ENCODE measurements around the gene ADCY1. TPM values are rescaled to one million over a fixed set of nuclear protein-coding genes. Genes with fewer than 3 reads are reported as not detected.
"Not testable (repeated sequence)": the region's sequence is repeated elsewhere in the genome, so short reads cannot be mapped to it uniquely, and the experiment has no call there.

The ADCY1 gene
- total RNA-seq, 1 experiment from 2014 or later: 2.3 TPM

DNA sequence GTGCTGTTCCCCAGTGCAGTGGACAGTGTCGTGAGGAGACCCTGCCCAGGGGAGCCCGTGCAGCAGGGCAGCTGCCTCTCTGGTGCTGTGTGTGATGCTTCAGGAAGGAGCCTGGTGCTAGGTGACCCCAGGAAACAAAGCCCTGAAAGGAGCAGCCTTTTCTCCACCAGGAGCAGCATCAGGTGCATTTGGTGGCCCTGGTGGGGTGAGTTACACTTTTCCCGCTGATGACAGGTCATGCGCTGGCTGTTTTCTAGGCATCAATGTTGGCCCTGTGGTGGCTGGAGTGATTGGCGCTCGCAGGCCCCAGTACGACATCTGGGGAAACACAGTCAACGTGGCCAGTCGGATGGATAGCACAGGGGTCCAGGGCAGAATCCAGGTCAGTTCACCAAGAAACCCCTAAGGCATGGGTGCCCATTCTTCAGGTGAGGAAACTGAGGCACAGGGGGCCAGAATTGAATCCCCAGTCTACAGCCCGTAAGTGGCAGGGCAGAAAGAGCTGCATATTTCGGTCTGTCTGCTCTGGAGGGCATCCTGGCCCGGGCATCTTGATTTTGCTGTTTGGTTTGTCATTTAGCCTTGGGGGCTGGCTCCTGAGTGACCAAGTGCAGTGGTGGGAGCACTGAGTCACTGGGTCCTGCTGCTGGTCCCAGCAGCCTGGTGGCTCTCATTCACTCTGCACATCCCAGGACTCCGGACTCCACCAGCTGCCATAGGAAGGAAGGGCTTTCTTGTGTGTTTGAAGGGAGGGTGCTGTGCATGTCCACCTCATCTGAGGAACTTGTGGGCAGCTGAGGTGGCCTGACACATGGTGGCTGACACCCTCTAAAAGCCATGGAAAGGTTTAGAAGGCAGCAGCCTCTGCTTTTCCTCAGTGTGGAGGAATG is 136.3 kb downstream of the ADCY1 start:
- DNase-seq (ENCODE audit: low spot score): no peak

DNA sequence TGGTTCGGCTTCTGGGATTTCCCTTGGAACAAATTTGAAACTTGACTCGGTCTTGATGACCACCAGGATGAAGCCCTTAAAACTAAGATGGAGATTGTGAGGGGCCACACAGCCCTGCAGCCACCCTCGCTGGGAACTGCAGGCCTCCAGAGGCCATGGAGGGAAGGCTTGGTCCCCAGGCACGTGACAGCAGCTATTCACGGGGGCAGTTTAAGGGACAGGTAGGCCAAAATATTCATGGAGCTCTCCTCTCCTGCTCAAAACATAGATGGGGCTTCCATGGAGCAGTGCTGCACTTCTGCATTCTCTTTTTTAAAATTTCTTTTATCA is 137.0 kb downstream of the ADCY1 start:
- DNase-seq (ENCODE audit: low spot score): no peak

DNA sequence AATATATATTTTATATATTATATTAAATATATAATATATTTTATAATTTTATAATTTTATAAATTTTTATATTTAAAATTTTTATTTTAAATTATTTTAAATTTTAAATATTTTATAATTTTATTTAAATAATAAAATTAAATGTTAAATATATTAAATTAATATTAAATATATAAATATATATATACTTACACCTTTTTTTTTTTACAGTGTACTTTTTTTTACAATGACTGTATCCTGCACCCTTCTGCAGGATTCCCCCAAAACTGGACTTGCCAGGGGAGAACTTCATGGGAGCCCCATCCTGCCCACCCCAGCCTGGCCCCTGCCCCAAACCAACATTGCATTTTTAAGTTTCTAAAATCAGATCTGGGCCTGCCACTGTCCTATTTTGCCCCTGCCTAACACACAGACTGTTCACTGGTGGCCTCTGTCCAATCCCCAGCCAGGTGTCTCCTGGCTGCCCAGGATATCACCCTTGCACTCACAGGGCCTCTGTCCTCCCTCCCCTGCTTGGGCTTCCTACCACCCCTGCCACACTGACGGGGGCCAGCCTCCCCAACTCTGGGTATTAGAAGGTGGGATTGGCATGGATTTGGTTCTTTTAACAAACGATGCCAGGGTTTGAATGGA is 138.0 kb downstream of the ADCY1 start:
- no peak for DNase-seq (ENCODE audit: low spot score)

DNA sequence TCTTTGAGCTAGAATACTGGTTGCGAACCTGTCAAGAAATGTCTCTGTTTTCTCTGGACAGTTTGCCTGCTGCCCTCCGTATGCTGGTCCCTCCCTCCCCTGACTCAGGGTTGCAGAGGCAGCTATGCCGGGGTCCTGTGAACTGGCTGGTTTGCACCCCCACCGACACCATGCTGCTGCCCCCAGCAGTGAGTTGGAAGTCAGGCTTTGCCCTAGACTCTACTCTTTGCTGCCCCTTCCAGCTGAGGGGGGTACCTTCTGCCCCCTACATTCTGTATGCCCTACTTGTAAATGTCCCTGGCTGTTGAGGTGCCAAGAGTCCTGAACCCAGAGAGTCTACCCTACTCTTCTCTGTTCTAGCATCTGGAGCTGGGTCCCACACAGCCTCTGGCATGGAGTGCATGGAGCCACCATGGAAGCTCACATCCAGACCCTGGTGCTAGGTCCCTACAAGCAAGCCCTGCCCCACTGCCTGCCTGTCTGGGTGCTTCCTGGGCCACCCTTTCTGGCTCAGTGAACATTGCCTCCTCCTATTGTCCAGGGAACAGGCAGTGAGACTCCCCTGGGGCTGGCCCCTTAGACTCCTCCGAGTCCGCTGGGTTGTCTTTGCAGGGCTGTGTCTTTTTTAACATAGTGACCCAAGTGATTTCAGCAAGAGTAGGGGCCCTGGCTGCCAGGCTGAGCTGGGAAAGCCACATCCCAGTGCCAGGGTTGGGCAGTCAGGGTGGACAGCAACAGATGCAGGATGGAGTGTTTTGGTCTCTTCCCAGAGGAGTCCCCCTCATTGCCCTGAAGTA is 138.9 kb downstream of the ADCY1 start:
- no peak for DNase-seq (ENCODE audit: low spot score)

- peak; percentile 14 for DNase-seq (ENCODE audit: low spot score)
Observed at GRCh38 chr7:45713669-45714520, 139.7 kb downstream of the ADCY1 start.

- no peak for DNase-seq (ENCODE audit: low spot score)
Observed at GRCh38 chr7:45714521-45714820, 140.3 kb downstream of the ADCY1 start.

DNA sequence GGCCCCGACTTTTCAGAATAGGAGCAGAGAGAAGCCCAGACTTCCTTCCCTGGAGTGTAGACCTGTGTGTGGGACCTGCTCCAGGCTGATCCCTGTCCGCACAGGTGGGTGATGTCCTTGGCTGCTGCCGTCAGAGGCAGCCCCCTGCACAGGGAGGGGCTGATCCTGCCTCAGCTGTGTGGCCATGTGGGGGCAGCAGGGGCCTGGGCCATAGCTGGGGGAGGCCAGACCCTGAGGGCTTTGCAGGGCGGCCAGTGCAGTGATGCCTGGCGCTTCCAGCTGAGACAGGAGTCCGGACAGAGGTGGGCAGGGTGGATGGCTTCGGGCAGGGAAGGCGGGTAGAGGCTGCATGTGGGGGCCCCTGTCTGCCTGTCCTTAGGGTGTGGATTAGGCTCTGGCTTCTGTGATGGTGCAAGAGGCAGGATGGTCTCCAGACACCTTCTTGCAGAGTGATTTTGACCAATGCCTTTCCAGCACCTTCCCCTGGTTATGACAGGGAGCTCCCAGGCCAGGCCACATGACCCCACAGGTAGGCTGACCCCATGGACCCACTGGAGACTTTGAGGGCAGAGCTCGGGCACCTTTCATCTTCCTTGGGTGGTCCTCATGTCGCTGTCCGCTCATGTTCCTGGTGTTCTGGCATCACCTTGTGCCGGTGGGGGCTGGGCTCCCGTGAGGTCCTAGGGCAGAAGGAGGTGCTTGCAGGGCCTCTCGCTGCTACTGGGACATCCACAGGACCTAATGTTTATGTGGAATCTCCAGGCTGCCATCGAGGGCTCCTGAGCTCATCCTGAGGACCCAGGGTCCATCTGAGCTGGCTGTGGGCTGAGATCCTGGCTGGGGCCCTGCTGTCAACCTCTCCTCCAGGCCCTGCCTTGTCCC is 141.5 kb downstream of the ADCY1 start:
- peak; percentile 13 for DNase-seq (ENCODE audit: low spot score)

- peak; percentile 20 for DNase-seq (ENCODE audit: low spot score)
Observed at GRCh38 chr7:45716380-45717203, 142.4 kb downstream of the ADCY1 start.

DNA sequence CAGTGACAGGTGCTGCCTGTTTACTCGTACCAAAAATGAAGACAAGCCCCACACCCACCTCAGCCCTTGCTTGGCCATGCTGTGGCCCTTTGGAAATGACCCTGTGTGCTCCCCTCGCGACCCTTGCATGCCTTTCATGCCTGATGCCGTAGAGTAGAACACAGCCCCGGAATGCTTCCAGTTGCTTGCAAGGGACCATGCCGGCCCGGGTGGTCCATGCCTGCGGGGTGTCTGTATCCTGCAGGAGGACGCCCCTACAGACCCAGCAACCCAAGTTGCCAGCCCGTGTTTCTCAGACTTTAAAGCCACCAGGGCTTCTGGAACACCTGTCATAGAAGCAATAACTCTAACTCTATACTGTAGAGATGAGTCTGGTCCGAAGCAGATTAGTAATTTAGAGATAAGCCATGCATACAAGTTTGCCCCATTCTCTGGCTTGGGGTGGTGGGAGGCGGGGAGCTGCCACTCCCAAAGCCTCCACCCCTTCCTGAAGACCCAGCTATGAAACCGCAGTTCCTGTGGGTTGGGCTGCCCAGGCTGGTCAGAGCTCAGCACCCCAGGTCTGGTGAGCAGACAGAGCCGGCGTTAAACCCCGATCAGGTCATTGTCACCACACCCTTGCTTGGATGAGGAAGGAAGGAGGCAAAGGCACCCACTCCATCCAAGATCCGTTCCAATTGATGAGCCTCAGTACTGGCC is 143.5 kb downstream of the ADCY1 start:
- DNase-seq (ENCODE audit: low spot score): peak; percentile 12

DNA sequence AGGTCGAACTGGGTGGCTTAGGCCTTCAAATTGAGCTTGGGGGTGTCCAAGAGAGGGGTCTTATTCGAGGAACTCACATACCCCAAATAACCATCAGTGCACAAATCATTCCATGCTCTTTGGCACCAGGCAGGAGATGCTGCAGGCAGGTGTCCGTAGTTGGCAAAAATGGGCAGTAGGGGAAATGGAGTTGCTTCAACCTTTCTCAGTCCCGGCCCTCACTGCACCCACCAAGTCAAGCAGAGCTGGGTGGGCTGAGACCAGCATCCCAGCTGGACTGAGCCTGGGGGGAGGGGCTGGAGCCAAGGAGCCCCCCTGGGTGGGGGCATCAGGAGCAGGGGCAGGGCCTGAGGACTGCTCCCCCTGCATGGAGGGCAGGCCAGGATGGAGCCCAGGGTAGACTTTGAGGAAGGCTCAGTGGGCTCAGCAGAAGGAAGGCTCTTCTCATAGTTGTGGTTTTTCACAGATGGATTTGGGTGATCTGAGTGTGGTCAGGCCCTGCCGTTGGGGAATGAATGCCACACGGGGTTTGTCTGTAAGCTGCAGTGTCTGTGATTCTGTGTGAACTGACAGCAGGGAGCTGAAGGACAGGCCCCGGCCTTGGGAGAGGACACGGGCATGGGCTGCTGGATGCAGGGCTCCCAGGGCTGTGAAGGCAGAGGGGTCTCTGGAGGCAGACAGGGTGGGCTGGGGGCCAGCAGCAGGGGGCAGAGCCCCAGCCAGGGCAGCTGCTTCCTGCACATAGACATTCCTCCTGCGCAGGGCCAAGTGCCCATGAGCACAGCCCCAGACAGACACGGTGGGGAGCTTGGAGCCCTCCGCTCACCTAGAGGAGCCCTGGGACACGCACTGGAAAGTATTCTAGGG is 144.5 kb downstream of the ADCY1 start:
- peak; percentile 16 for DNase-seq (ENCODE audit: low spot score)

GRCh38 chr7:45720989-45721388 is 146.8 kb downstream of the ADCY1 start:
- no peak for DNase-seq (ENCODE audit: low spot score)

DNA sequence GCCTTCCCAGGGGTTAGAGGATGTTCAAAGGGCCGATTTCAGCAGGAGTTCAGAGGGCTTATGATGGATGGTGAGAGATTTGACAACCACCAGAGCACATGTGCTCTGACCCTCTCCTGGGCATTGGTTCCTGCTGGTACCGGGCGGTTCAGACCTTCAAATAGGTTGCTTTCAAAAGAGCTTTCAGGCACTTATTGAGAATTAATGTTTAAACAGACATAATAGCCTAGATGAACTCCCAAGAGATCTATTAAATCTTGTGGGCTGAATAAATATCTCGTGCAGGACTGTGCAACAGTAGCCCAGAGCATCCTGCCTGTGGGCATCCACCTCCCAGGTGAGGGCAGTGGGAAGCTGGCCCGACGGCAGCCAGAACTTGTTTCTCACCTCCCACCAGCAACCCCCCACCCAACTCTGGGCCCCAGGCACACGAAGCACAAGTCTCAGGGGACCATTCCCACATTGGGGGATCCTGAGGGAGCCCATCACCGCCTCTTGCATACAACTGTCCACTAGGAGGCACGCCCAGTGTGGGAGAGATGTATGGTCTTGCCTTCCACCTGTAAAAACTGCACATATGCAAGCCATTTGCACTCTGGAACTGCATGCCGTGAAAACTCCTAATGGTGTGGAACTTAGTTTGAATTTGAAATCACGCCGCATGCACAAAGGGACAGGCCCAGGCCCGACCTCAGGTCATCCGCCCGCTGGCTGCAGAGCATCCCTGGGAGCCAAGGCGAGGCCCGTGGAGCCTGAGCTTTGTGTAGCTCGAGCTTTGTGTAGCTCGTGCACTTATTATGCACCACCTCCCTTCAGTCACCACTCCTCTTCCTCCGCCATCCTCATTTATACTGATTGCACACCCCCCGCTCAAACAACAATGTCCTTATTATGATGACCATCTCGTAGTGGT is 147.8 kb downstream of the ADCY1 start:
- peak; percentile 8 for DNase-seq (ENCODE audit: low spot score)

GRCh38 chr7:45725231-45725630 is 151.1 kb downstream of the ADCY1 start:
- not testable (repeated sequence) for DNase-seq (ENCODE audit: low spot score)

DNA sequence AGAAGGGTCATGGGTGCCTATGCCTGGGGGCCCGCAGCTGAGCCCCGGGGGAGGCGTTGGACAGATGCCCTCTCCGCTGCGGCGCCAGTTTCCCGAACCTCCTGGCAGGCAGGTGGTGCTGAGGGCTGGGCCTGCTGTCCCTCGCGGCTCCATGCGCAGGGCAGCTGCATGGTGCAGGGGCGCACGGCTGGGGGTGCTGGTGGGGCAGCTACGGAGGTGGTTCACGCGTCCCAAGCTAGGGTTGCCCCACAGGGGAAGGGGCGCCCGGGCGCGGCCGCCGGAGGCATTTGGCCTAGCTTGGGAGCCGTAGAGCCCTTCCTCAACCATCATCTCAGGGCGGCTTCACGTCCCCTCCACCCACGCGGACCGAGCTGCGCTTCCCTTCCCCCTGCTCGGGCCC is 152.7 kb downstream of the ADCY1 start:
- no peak for DNase-seq (ENCODE audit: low spot score)

- peak; percentile 94 for DNase-seq (ENCODE audit: low spot score)
Observed at GRCh38 chr7:45731692-45732443, 157.7 kb downstream of the ADCY1 start.

- not testable (repeated sequence) for DNase-seq (ENCODE audit: low spot score)
Observed at GRCh38 chr7:45738920-45739319, 164.8 kb downstream of the ADCY1 start.
